Measurements from ENCODE around the gene AIP. TPM values are rescaled to one million over a fixed set of nuclear protein-coding genes. Genes with fewer than 3 reads are reported as not detected.

Gene AIP
- total and polyA plus RNA-seq, 2 donors (not counting 3 experiments of a cell fraction or from before 2014, with no cell fraction given), result 46.3 to 114 TPM

- peaks cover 11% of the 10 kb centered on the region for H3K79me2 ChIP-seq (ENCODE audit: control insufficient read depth, insufficient read depth, low read length)
- no peak for TF ChIP-seq EZH2 (IDR thresholded peaks at IDR 0.05; ENCODE audit: borderline replicate concordance, low read depth, low read length, severe bottlenecking)
- no peak for TF ChIP-seq MYC (IDR thresholded peaks at IDR 0.05; ENCODE audit: low read depth, low read length)
- TF ChIP-seq JUN (IDR thresholded peaks at IDR 0.05; ENCODE audit: borderline replicate concordance, insufficient read depth, insufficient read length, low read depth), result no peak
- no peak for TF ChIP-seq POLR2AphosphoS5 (IDR thresholded peaks at IDR 0.05; ENCODE audit: insufficient read depth, low read depth, low read length)
- TF ChIP-seq CTCF (IDR thresholded peaks at IDR 0.05; ENCODE audit: extremely low read depth in 1 of 2, insufficient read depth in 1 of 2, low read depth in 1 of 2, low read length in 2 of 2), result no peak
- TF ChIP-seq GATA2 (IDR thresholded peaks at IDR 0.05; ENCODE audit: insufficient read depth, insufficient read length, low read depth, low read length), result no peak
- TF ChIP-seq FOS (IDR thresholded peaks at IDR 0.05; ENCODE audit: borderline replicate concordance, insufficient read depth, low read length), result no peak
- no peak for TF ChIP-seq MAX (IDR thresholded peaks at IDR 0.05; ENCODE audit: insufficient read depth, insufficient read length)
- TF ChIP-seq POLR2A (IDR thresholded peaks at IDR 0.05; ENCODE audit: low read depth, low read length), result no peak
- intact Hi-C loops (cut with micrococcal nuclease) (loop anchor here (10.0 kb wide), 1 partner anchor 243 kb away; the partner anchor contains the start of gene GRK2), dilution Hi-C loops (cut with MboI; ENCODE audit: extremely low pct_ligation_motif_present, low sequenced_read_pairs) (no loop called here)
- FAIRE-seq (no peak), DNase-seq (ENCODE audit: low read depth, low spot score) (no peak)
- H3K9ac ChIP-seq (replicated peaks; ENCODE audit: extremely low read depth, insufficient read depth, low read length), result peak overlapping the region; percentile 40
- TSS peak; percentile 73 for BruUV-seq (replicated peaks)
- peaks cover 36% of the 10 kb centered on the region for H3K4me1 ChIP-seq (ENCODE audit: control insufficient read depth, extremely low read depth, insufficient read depth, low read length)
- no peaks in the 10 kb centered on the region for H3K27me3 ChIP-seq (ENCODE audit: control insufficient read depth in 2 of 2, insufficient read depth in 2 of 2, low read length in 2 of 2)
- peak overlapping the region; percentile 39 to 54 (median 53) for H3K4me3 ChIP-seq (replicated peaks in 1 of 3; ENCODE audit: insufficient read depth in 1 of 3, low read depth in 1 of 3, low read length in 3 of 3)
- ChIA-PET CTCF (interaction anchor here (1.0 kb wide), 1 partner anchor 106 kb away, joined by 3 read pairs; the partner anchor contains the start of gene PPP1CA), POLR2A (interaction anchor here (0.6 kb wide), 1 partner anchor 137 kb away, joined by 4 read pairs; no protein-coding TSS in a partner anchor)
- peak overlapping the region; percentile 42 for H3K27ac ChIP-seq (ENCODE audit: insufficient read depth, low read depth, low read length)
- H3K36me3 ChIP-seq (ENCODE audit: control insufficient read depth in 2 of 2, extremely low read depth in 1 of 2, insufficient read depth in 2 of 2, low read length in 2 of 2), result peaks cover 0 to 4% of the 10 kb centered on the region in 2 experiments
- peak overlapping the region; percentile 71 for H2AFZ ChIP-seq (ENCODE audit: low read depth, low read length)
- no peaks in the 10 kb centered on the region for H3K9me1 ChIP-seq (replicated peaks; ENCODE audit: control insufficient read depth, extremely low read depth, insufficient read depth, low read length)
- no peaks in the 10 kb centered on the region for H4K20me1 ChIP-seq (replicated peaks; ENCODE audit: control insufficient read depth, extremely low read depth, insufficient read depth, low read length)
- H3K4me2 ChIP-seq (ENCODE audit: insufficient read depth, low read length), result peak overlapping the region; percentile 58
- H3K9me3 ChIP-seq (replicated peaks; ENCODE audit: control insufficient read depth, insufficient read depth, low read length), result no peaks in the 10 kb centered on the region
Measured at GRCh38 chr11:67507242-67507863, 24.5 kb downstream of the AIP start.

Data from endothelial cell of umbilical vein (primary cell).